Stimulated activated CD4-positive, alpha-beta T cell treated with anti-CD3 and anti-CD28 coated beads, Interleukin-12 subunit alpha, Interleukin-12 subunit beta, amount 100 ng/mL, for 48 hours (primary cell): ENCODE results near the gene SYT5.
A peak's percentile ranks its signal among the peaks of the same experiment; 100 is the strongest.
"Not testable (repeated sequence)": the region's sequence is repeated elsewhere in the genome, so short reads cannot be mapped to it uniquely, and the experiment has no call there.

Source experiments
- DNase-seq, 3 donors: peaks; one replicate each; pipeline ENCODE4 v3.0.0-alpha.2; 2020; ENCODE audit warnings: low read depth in 2 of 3, low spot score in 1 of 3

Gene SYT5

GRCh38 chr19:55172318-55172717, 7.8 kb downstream of the SYT5 start:
- not testable (repeated sequence) for DNase-seq

DNA sequence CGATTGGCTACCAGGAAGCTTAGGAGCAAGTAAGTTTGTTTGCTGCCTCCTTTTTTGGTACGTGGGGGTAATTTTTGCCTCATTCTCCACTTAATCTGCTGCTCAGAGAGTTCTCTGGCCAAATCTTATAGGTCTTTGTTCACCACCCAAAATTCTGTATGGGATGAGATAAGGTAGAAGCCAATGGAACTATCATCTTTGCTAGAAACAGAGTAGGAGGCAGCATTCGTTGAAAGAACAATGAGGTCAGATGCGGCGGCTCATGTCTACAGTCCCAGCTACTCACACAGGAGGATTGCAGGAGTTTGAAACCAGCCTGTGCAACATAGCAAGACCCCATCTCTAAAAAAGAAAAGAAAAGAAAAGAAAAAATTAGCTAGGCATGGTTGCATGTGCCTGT, 8.6 kb downstream of the SYT5 start:
- DNase-seq = no peak

GRCh38 chr19:55169136-55169535, 11.0 kb downstream of the SYT5 start:
- DNase-seq = no peak

- peak; percentile 66 to 88 (median 72) for DNase-seq
These were observed 13.4 kb downstream of the SYT5 start, which contains the start of gene DNAAF3 for GRCh38 chr19:55166530-55167268. DNAAF3 (minus strand) TSS chr19:55166613; CDS start chr19:55166413, 200 bp downstream.

DNA sequence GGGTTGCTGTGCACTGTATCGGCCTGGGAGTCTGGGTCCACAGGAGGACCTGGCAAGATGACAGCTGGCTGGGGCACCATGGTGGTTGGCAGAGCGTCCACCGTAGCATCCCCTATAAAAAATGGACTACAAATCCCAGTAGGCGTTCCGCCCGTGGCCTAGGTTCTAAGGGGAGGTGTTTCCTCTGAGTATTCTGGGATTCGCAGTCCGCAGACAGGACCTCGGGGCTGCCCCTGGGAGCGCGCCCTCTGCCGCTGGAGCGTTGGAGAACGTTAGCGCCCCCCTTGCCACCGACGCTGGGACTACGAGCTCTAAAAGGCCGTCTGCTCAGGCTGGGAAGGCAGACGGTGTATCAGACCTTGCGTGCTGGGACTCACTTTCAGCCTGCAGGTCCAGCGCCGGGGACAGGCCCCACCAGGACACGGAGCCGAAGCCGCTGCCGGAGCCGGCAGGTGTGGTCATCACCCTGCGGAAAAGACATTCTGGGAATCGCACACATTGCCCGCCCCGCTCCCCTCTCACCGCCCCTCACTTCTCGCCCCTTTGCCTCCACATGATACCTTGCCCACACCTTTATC, 14.0 kb downstream of the SYT5 start:
- DNase-seq = peak in 1 of 3 donors; percentile 44

DNA sequence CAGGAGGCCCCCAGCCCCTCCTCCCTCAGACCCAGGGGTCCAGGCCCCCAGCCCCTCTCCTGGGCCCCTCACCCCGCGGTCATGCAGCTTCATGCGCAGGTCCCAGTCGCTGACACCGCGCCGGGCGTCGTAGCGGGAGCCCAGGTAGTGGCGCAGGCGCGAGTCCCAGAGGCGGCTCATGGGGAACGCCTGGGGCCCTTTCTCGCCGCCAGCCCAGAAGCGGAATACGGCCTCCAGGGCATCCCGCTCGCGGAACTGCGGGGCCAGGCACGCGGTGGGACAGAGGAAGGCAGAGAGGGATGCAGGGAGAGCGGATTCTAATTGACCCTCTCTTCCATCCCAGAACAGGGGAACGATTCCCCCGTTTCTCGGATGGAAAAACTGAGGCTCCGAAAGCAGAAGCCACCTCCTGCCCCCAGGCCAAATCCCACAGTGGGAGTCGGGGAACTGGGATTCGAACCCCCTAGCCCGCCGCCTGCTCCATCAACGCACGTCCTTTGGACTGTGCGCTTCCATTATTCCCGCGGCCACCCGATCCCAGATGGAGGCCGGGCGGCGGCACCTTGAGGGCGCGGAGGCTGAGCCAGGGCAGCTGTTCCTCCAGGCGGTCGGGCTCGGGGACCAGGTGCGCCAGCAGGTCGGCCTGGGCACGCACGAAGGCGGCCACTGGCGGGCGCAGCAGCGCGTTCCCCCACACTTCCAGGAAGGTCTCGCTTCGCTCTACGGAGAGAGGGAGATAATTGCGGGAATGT, 18.3 kb downstream of the SYT5 start:
- no peak for DNase-seq

GRCh38 chr19:55160986-55161365, 19.1 kb downstream of the SYT5 start:
- DNase-seq = no peak

GRCh38 chr19:55160128-55160985, 19.7 kb downstream of the SYT5 start:
- peak; percentile 87 to 90 (median 88) for DNase-seq

DNA sequence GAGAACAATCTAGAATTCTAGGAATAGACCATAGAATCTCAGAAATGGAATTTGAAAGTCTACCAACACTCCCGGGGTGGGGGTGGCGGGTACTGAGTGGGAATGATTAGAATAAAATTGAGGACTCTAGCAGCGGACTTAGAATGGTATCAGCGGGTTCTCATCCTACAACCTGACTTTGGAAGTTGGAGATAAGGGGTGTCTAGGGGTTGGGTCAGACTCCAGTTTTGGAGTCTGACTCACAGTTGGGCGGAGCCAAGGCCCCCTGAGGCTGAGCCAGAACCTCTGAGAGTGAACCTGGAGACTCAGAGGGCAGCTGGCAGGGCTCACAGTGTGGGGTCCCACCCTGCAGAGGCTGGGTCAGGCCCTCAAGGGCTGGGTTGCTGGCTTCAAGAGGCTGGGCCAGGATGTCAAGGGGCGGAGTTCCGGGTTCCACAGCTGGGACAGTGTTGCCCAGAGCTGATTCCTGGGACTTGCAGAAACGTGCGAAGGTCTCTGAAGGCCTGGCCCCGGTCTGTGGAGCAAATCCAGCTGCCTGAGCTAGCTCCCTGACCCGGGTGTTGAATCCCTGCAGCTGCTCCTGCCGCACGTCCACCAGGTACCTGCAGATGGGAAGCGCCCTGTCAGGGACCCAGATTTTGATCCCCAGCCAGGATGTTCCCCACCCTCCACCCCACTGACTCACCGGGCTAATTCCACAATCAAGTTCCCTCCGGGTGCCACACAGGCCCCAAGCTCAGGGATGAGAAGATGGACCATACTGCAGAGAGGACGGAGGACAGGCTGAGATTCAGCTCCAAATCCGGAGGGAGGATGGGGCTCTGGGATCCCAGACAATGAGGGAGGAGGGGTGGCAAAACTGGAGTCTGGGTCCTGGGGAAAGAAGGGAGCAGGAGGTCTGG, 21.0 kb downstream of the SYT5 start:
- DNase-seq = no peak

- no peak for DNase-seq
These were observed 21.7 kb downstream of the SYT5 start for GRCh38 chr19:55158423-55158822.

- DNase-seq = no peak
These were observed 22.8 kb downstream of the SYT5 start, which contains the start of gene TNNI3 for GRCh38 chr19:55157064-55157908. TNNI3 (minus strand) TSS chr19:55157732; CDS start chr19:55157589, 143 bp downstream.

DNA sequence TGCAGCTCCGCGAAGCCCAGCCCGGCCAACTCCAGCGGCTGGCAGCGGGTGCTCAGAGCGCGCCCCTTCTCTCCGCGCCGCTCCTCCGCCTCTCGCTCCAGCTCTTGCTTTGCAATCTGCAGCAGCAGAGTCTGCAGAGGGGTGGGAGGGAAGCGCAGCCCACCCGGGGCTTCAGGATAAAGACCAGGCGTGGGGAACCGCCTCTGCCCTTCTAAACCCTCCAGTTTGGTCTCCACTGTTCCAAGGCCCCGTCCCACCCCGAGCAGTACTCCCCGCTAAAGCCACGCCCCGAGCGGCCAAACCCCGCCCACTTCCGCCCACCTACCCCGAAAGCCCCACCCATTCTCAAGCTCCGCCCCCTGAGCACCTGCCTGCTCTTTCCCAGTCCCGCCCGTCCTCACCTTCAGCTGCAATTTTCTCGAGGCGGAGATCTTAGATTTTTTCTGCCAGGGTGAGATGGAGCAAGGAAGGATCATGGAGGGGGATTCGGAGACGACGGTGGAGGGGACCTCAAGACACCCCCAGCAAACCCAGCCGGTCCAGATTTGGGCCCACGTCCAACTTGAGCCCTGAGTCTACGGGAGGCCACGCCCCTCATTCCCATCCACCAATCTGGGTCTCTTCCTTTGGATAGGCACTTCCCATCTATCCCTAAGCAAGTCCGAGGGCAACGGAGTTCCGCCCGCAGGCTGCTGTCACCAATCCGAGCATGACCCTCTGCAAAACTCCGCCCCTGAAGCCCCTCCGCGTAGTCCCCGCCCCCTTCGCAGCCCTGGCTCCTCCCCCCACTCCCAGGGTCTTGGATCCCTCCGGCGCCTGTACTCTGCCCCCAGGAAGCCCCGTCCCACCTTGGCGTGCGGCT, 23.7 kb downstream of the SYT5 start:
- DNase-seq = peak in 1 of 3 donors; percentile 51

DNA sequence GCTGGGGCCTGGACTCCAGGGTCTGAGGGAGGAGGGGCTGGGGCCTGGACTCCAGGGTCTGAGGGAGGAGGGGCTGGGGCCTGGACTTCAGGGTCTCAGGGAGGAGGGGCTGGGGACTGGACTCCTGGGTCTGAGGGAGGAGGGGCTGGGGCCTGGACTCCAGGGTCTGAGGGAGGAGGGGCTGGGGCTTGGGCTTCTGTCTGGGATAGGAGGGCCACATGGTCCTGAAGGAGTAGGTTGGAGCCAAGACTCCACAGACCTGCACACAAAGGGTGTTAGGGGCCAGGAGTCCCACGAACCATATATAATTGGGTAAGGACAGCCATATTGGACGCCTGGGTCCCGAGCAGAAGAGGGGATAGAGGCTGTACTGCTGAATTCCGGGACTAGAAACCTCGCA, 24.3 kb downstream of the SYT5 start:
- DNase-seq = not testable (repeated sequence)

- no peak for DNase-seq
These were observed 26.3 kb downstream of the SYT5 start for GRCh38 chr19:55153652-55154264.

DNA sequence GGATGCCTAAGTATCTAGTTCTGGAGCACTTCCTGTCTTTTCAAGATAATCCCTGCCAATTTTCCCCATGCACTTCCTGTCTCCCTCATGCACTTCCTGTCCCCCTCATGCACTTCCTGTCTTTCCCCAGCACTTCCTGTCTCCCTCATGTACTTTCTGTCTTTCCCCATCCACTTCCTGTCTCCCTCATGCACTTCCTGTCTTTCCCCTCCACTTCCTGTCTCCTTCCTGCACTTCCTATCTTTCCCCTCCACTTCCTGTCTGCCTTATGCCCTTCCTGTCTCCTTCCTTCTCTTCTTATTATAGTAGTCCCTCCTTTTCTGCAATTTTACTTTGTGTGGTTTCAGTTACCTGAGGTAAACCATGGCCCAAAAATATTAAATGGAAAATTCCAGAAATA, 28.1 kb downstream of the SYT5 start:
- DNase-seq = no peak

DNA sequence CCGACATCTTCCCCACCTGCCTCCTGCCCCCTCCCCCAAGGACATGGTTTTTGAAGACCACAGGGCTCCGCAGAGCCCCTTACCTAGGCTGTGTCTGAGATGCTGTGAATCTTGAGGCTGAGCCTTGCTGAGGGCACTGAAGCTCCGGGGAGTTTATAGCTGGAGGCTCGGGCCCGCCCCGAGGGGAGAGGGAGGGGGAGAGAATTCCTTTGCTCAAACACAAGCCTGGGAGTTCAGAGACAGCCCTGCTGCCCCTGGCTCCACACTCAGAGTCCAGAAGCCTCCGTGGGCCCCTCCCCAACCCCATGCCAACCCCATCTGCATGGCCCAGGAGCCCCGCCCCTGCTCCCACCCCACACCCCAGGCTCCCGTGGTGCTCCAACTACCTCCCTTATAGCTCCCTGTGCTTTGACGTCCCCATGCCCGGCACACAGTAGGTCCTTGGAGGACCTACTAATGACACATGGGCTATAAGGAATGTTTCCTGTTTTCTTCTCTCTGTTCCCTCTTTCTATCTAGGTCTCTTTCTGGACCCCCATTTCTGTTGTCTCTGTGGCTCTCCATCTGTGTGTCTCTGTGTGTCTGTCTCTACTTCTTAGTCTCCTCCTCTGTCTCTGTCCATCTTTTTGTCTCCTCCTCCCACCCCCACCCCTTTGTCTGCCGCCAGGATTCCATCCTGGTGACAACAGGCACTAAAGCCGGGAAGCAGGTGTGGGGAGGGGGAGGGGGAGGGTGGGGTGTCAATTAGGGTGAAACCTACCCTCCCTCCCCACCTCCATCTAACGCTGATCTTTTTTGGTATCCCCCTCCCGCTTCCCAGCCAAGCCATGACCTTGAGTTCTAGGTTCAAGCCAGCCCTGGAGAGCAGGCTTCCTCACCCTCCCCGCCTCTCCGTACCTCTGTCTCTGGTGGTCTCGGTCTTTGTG, 30.7 kb downstream of the SYT5 start, which contains the start of gene TNNT1:
Gene TNNT1 (minus strand): TSS at position 129 of the 926 bp plus-strand sequence. CDS start 2,049 bp downstream, outside the sequence.
- no peak for DNase-seq
